Measurements from ENCODE around the gene PKDCC.

The PKDCC gene

DNA sequence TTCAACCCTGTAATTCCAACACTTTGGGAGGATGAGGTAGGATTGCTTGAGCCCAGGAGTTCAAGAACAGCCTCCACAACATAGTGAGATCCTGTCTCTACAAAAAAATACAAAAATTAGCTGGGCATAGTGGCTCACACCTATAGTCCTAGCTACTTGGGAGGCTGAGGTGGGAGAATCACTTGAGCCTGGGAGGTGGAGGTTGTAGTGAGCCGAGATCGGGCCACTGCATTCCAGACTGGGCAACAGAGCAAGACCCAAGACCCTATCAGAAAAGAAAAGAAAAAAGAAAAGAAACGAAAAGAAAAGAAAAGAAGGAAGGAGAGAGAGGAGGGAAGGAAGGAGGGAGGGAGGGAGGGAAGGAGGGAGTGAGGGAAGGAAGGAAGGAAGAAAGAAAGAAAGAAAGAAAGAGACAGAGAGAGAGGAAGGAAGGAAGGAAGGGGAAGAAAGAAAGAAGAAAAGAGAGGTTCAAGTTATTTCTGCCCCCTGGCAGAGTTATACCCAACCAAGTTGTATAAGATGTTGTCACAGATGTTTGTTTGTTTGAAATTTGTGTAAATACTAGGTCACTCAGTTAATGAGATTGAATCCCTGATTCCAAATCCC is 3.9 kb upstream of the PKDCC start:
- TF ChIP-seq, protein P1, sequence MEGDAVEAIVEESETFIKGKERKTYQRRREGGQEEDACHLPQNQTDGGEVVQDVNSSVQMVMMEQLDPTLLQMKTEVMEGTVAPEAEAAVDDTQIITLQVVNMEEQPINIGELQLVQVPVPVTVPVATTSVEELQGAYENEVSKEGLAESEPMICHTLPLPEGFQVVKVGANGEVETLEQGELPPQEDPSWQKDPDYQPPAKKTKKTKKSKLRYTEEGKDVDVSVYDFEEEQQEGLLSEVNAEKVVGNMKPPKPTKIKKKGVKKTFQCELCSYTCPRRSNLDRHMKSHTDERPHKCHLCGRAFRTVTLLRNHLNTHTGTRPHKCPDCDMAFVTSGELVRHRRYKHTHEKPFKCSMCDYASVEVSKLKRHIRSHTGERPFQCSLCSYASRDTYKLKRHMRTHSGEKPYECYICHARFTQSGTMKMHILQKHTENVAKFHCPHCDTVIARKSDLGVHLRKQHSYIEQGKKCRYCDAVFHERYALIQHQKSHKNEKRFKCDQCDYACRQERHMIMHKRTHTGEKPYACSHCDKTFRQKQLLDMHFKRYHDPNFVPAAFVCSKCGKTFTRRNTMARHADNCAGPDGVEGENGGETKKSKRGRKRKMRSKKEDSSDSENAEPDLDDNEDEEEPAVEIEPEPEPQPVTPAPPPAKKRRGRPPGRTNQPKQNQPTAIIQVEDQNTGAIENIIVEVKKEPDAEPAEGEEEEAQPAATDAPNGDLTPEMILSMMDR (IDR thresholded peaks at IDR 0.05; ENCODE audit: borderline replicate concordance, control extremely low read depth, extremely low read depth, insufficient read depth, missing control alignments), result no peak

GRCh38 chr2:42044939-42045338 is 2.9 kb upstream of the PKDCC start:
- no peak for DNase-seq (ENCODE audit: low spot score)
- TF ChIP-seq, protein P1 (IDR thresholded peaks at IDR 0.05; ENCODE audit: borderline replicate concordance, control extremely low read depth, extremely low read depth, insufficient read depth, missing control alignments), result no peak
- in situ Hi-C loops (cut with MboI; ENCODE audit: low sequenced_read_pairs, unreplicated experiment), result no loop called here

More for the DNA sequence above, 3.9 kb upstream of the PKDCC start:
- in situ Hi-C loops (cut with MboI; ENCODE audit: low sequenced_read_pairs, unreplicated experiment), result no loop called here
- DNase-seq (ENCODE audit: low spot score), result no peak

DNA sequence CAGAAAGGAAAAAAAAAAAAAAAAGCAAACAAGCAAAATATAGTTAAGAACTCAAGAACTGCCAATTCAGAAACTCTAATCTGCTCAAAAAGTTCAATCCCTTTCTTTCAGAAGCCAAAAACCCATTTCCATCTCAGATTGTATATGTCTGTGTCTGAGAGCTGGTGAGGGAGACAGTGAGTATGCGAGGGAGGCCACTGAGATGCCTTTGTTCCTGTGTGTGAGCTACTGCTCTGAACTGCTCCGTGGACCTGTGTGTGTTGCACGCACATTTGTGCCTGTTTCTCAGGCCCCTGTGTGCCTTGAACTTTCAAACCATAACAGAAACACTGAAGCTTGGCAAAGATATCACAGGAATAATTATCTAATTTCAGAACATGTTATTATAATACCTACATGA is 2.5 kb upstream of the PKDCC start:
- in situ Hi-C loops (cut with MboI; ENCODE audit: low sequenced_read_pairs, unreplicated experiment), result no loop called here
- TF ChIP-seq, protein P1 (IDR thresholded peaks at IDR 0.05; ENCODE audit: borderline replicate concordance, control extremely low read depth, extremely low read depth, insufficient read depth, missing control alignments), result no peak
- no peak for DNase-seq (ENCODE audit: low spot score)

DNA sequence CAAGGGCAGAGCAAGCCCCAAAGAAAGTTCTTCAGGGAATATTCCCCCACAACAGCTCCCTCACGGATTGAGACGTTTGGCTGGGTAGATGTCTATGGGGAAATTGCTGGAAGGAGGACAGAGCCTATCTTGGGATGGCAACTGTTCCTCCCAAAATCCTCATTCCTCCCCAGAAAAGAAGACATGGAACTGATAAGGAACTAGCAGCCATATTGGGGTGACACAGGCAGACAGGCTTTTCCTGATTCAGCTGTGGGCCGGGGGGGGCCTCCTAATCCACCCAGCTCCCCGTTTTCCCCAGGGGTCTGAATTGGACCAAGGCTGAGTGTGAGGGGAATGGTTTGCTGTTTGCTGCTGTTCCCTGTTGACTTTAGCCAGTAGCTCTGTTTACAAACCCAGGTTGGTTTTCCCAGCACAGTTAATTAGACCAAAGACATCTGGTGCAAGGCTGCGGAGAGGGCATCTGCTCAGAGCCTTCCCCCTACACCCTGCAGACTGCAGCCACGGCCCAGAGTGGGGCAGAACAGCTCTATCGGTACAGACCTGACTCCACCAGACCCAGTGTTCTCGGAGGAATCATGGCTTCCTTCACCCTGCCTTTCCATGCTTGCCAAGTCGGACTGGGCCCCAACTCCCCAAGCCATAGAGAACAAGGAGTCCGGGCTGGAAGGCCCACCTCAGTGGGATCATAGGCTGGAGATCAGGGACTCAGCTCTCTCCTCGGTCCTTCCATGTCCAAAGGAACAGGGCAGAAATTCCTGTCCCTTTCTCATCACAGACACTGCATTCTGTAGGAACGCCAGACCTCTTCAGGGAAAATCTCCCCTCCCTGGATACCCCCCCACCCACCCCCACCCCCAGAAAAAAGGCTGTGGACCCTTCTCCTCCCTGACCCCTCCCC is 1.7 kb upstream of the PKDCC start:
- TF ChIP-seq, protein P1 (IDR thresholded peaks at IDR 0.05; ENCODE audit: borderline replicate concordance, control extremely low read depth, extremely low read depth, insufficient read depth, missing control alignments), result no peak
- DNase-seq (ENCODE audit: low spot score), result no peak

GRCh38 chr2:42046819-42047487 is 868 bp upstream of the PKDCC start:
- TF ChIP-seq, protein P1 (IDR thresholded peaks at IDR 0.05; ENCODE audit: borderline replicate concordance, control extremely low read depth, extremely low read depth, insufficient read depth, missing control alignments), result no peak
- in situ Hi-C loops (cut with MboI; ENCODE audit: low sequenced_read_pairs, unreplicated experiment), result no loop called here
- DNase-seq (ENCODE audit: low spot score), result no peak

More for the DNA sequence above, 1.7 kb upstream of the PKDCC start:
- in situ Hi-C loops (cut with MboI; ENCODE audit: low sequenced_read_pairs, unreplicated experiment), result no loop called here
